ENCODE results near the gene RNF8. TPM values are rescaled to one million over a fixed set of nuclear protein-coding genes. Genes with fewer than 3 reads are reported as not detected.
"Not testable (repeated sequence)": the region's sequence is repeated elsewhere in the genome, so short reads cannot be mapped to it uniquely, and the experiment has no call there.

RNF8 gene
- total RNA-seq, 2 experiments from 2014 or later = 19.8 to 21.1 TPM

- intact Hi-C loops (cut with micrococcal nuclease) = no loop called here
- Mint-ChIP-seq H3K27me3 (no peaks in the 10 kb centered on the region), H3K27ac (no peak overlapping the region), H3K4me1 (ENCODE audit: low read depth) (peaks cover 13% of the 10 kb centered on the region), H3K9me3 (no peaks in the 10 kb centered on the region), H3K36me3 (ENCODE audit: low read depth) (peaks cover 2% of the 10 kb centered on the region), H3K4me3 (no peak overlapping the region)
- no peak for DNase-seq
- no peak for TF ChIP-seq CTCF (IDR thresholded peaks at IDR 0.05)
- CTCF ChIA-PET = interaction anchor here (0.9 kb wide), 1 partner anchor 371 kb away, joined by 3 read pairs; no protein-coding TSS in a partner anchor
- no peak for ATAC-seq
- POLR2A ChIA-PET = interaction anchor here (0.9 kb wide), 1 partner anchor 32 kb away, joined by 3 read pairs; no protein-coding TSS in a partner anchor
Measured at GRCh38 chr6:37321101-37321500, 32.7 kb upstream of the RNF8 start.

- Mint-ChIP-seq H3K9me3 (no peaks in the 10 kb centered on the region), H3K27ac (no peak overlapping the region), H3K4me3 (no peak overlapping the region), H3K4me1 (ENCODE audit: low read depth) (peaks cover 13% of the 10 kb centered on the region), H3K27me3 (no peaks in the 10 kb centered on the region), H3K36me3 (ENCODE audit: low read depth) (peaks cover 2% of the 10 kb centered on the region)
- no peak for TF ChIP-seq CTCF (IDR thresholded peaks at IDR 0.05)
- ChIA-PET CTCF (interaction anchor here (1.9 kb wide), 1 partner anchor 12 kb away, joined by 6 read pairs; no protein-coding TSS in a partner anchor), POLR2A (interaction anchor here (0.6 kb wide), 1 partner anchor 65 kb away, joined by 3 read pairs; no protein-coding TSS in a partner anchor)
- DNase-seq (no peak), ATAC-seq (no peak)
- intact Hi-C loops (cut with micrococcal nuclease) = no loop called here
Measured at GRCh38 chr6:37321516-37322415, 32.0 kb upstream of the RNF8 start.

- Mint-ChIP-seq H3K4me1 (ENCODE audit: low read depth) (peaks cover 13% of the 10 kb centered on the region), H3K4me3 (no peak overlapping the region)
Measured at GRCh38 chr6:37323580-37323979, 30.2 kb upstream of the RNF8 start.

GRCh38 chr6:37324131-37325033 lies 29.4 kb upstream of the RNF8 start:
- intact Hi-C loops (cut with micrococcal nuclease) = loop anchor here (5.0 kb wide), 1 partner anchor 368 kb away; no protein-coding TSS in a partner anchor
- CTCF ChIA-PET = interaction anchor here (0.9 to 2.2 kb wide), 21 partner anchors 8 to 440 kb away, joined by 3 to 12 read pairs (median 5); partner anchors contain the start of genes CMTR1 and RNF8
- H3K36me3 Mint-ChIP-seq (ENCODE audit: low read depth) = peaks cover 2% of the 10 kb centered on the region
- no peak for TF ChIP-seq CTCF (IDR thresholded peaks at IDR 0.05)
- H3K4me1 Mint-ChIP-seq (ENCODE audit: low read depth) = peaks cover 13% of the 10 kb centered on the region
- peak overlapping the region; percentile 26 for H3K27ac Mint-ChIP-seq
- no peaks in the 10 kb centered on the region for H3K27me3 Mint-ChIP-seq
- POLR2A ChIA-PET = no interaction called here
- no peak overlapping the region for H3K4me3 Mint-ChIP-seq
- peak; percentile 79 for ATAC-seq
- peak; percentile 48 for DNase-seq
- no peaks in the 10 kb centered on the region for H3K9me3 Mint-ChIP-seq

More at GRCh38 chr6:37323580-37323979, 30.2 kb upstream of the RNF8 start:
- TF ChIP-seq CTCF (IDR thresholded peaks at IDR 0.05) = no peak
- DNase-seq (no peak), ATAC-seq (no peak)
- peaks cover 2% of the 10 kb centered on the region for H3K36me3 Mint-ChIP-seq (ENCODE audit: low read depth)
- intact Hi-C loops (cut with micrococcal nuclease) = no loop called here
- ChIA-PET CTCF (interaction anchor here (1.2 to 1.9 kb wide), 5 partner anchors 9 to 369 kb away, joined by 4 to 9 read pairs (median 6); no protein-coding TSS in a partner anchor), POLR2A (no interaction called here)
- peak overlapping the region; percentile 26 for H3K27ac Mint-ChIP-seq
- no peaks in the 10 kb centered on the region for H3K9me3 Mint-ChIP-seq
- no peaks in the 10 kb centered on the region for H3K27me3 Mint-ChIP-seq

- ATAC-seq; intact Hi-C loops (cut with micrococcal nuclease); CTCF ChIA-PET: not testable (repeated sequence)
Measured at GRCh38 chr6:37330345-37330744, 23.4 kb upstream of the RNF8 start.

More at GRCh38 chr6:37330345-37330744, 23.4 kb upstream of the RNF8 start:
- H3K4me1 Mint-ChIP-seq (ENCODE audit: low read depth); POLR2A ChIA-PET; DNase-seq; H3K27me3 Mint-ChIP-seq; H3K9me3 Mint-ChIP-seq; H3K27ac Mint-ChIP-seq; H3K36me3 Mint-ChIP-seq (ENCODE audit: low read depth); H3K4me3 Mint-ChIP-seq: not testable (repeated sequence)

Data from activated CD8-positive, alpha-beta T cell treated with anti-CD3 and anti-CD28 coated beads for 36 hours (primary cell).